OCI-LY3 (cell line): ENCODE data around the gene SOX5.

Experiments used
- H2AFZ ChIP-seq: fragments of 200-600, 300-600 bp; shearing (Covaris generic); 2 replicates; pipeline ENCODE4 v1.6.0; 2014; ENCODE audit warnings: antibody characterized with exemption, low read depth, low read length
- H3K27ac ChIP-seq: fragments of 200-600, 300-600 bp; sonication (generic); 2 replicates; pipeline ENCODE4 v1.5.1; 2014; ENCODE audit warnings: mild to moderate bottlenecking, low read length, moderate library complexity, mixed read lengths
- H3K27me3 ChIP-seq: fragments of 200-600, 300-600 bp; sonication (generic); 2 replicates; pipeline ENCODE4 v1.6.1; 2014; ENCODE audit warnings: low read depth, low read length, mixed read lengths
- H3K36me3 ChIP-seq: fragments of 200-600, 300-600 bp; sonication (generic); replicated peaks from 2 replicates; pipeline ENCODE3; 2014; ENCODE audit warnings: low read depth, low read length, mixed read lengths
- H3K4me1 ChIP-seq: fragments of 300-600, 200-600 bp; sonication (generic); 2 replicates; pipeline ENCODE4 v1.6.1; 2014; ENCODE audit warnings: low read length, mixed read lengths
- H3K4me2 ChIP-seq: fragments of 200-600, 300-600 bp; sonication (generic); 2 replicates; pipeline ENCODE4 v1.6.1; 2014; ENCODE audit warnings: low read length, mixed read lengths
- H3K4me3 ChIP-seq: fragments of 300-600, 200-600 bp; sonication (generic); 2 replicates; pipeline ENCODE4 v1.5.1; 2014; ENCODE audit warnings: antibody characterized with exemption, mild to moderate bottlenecking, low read length, moderate library complexity
- H3K79me2 ChIP-seq: fragments of 300-600, 200-600 bp; shearing (Covaris generic); 2 replicates; pipeline ENCODE4 v1.6.1; 2014; ENCODE audit warnings: mild to moderate bottlenecking, low read length, mixed read lengths
- H3K9ac ChIP-seq: fragments of 300-600, 200-600 bp; shearing (Covaris generic); 2 replicates; pipeline ENCODE4 v1.6.0; 2014; ENCODE audit warnings: mild to moderate bottlenecking, low read length, moderate library complexity
- H3K9me3 ChIP-seq: fragments of 200-600, 300-600 bp; shearing (Covaris generic); 2 replicates; pipeline ENCODE4 v1.6.1; 2014; ENCODE audit warnings: low read length, mixed read lengths; ENCODE audit not compliant: insufficient read depth
- H4K20me1 ChIP-seq: fragments of 200-600, 300-600 bp; sonication (generic); 2 replicates; pipeline ENCODE4 v1.6.1; 2016; ENCODE audit warnings: low read length, mixed read lengths; ENCODE audit not compliant: insufficient read depth
- EZH2phosphoT487 ChIP-seq: fragments of 200-600 bp; shearing (Covaris generic); IDR thresholded peaks from 2 replicates; pipeline ENCODE4 v1.6.1; 2018; ENCODE audit warnings: antibody characterized with exemption, mixed run types, low read depth
- TF ChIP-seq, protein P1 (sequence below): fragments of 200-600, 300-600 bp; sonication (generic); IDR thresholded peaks from 2 replicates; pipeline ENCODE4 v1.5.1; 2014; ENCODE audit warnings: antibody characterized with exemption, low read length, low read depth

The SOX5 gene

DNA sequence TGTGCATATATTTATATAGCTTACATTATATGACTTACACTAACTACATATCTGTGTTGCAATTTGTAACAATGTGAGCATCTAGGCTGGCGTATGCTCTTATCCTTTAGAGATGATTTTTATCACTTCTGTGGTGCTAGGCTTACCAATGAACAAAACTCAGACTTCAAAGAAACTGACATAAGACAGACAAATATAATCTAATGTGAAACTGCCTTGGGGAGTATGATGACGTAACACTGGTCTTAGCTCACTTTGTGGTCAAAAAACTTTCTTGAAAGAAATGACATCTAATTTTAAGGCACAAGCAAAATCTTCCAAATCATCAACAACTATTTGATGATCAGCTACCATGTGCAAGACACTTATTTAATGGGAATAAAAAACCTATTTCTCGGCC is 50.0 kb downstream of the SOX5 start:
- TF ChIP-seq EZH2phosphoT487 = no peak
- TF ChIP-seq, protein P1, sequence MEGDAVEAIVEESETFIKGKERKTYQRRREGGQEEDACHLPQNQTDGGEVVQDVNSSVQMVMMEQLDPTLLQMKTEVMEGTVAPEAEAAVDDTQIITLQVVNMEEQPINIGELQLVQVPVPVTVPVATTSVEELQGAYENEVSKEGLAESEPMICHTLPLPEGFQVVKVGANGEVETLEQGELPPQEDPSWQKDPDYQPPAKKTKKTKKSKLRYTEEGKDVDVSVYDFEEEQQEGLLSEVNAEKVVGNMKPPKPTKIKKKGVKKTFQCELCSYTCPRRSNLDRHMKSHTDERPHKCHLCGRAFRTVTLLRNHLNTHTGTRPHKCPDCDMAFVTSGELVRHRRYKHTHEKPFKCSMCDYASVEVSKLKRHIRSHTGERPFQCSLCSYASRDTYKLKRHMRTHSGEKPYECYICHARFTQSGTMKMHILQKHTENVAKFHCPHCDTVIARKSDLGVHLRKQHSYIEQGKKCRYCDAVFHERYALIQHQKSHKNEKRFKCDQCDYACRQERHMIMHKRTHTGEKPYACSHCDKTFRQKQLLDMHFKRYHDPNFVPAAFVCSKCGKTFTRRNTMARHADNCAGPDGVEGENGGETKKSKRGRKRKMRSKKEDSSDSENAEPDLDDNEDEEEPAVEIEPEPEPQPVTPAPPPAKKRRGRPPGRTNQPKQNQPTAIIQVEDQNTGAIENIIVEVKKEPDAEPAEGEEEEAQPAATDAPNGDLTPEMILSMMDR = no peak
- Histone ChIP-seq H4K20me1 (peaks cover 21% of the 10 kb centered on the region), H3K4me3 (no peak overlapping the region), H3K9me3 (no peaks in the 10 kb centered on the region), H3K79me2 (no peaks in the 10 kb centered on the region), H3K4me1 (peaks cover 6% of the 10 kb centered on the region), H3K9ac (no peak overlapping the region), H2AFZ (no peak overlapping the region), H3K4me2 (no peak overlapping the region), H3K27me3 (no peaks in the 10 kb centered on the region), H3K36me3 (peaks cover 14% of the 10 kb centered on the region), H3K27ac (no peak overlapping the region)

DNA sequence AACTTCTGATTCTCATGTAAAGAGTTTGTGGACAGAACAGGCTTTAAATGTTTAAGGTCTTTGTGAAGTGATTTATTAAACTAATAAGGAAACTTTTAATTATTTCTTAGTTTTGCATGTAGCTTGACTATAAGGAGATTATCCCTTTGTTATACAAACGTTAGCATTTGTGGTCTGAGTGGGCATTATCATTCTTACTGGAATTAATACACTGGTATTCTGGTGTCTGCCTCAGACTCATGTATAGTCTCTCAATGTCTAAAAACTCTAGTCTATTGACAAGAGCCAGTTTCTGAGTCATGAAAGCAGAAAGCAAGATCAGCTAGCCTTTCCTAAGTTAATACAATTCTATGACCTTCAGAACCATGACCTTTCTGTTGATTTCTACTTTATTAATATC is 51.3 kb downstream of the SOX5 start:
- Histone ChIP-seq H3K27me3 (no peaks in the 10 kb centered on the region), H3K9ac (no peak overlapping the region), H3K36me3 (peaks cover 24% of the 10 kb centered on the region), H3K4me1 (peaks cover 6% of the 10 kb centered on the region), H4K20me1 (peaks cover 24% of the 10 kb centered on the region), H3K9me3 (no peaks in the 10 kb centered on the region), H3K4me3 (no peak overlapping the region), H2AFZ (no peak overlapping the region), H3K4me2 (no peak overlapping the region), H3K79me2 (no peaks in the 10 kb centered on the region), H3K27ac (no peak overlapping the region)
- no peak for TF ChIP-seq EZH2phosphoT487
- TF ChIP-seq, protein P1 = no peak

DNA sequence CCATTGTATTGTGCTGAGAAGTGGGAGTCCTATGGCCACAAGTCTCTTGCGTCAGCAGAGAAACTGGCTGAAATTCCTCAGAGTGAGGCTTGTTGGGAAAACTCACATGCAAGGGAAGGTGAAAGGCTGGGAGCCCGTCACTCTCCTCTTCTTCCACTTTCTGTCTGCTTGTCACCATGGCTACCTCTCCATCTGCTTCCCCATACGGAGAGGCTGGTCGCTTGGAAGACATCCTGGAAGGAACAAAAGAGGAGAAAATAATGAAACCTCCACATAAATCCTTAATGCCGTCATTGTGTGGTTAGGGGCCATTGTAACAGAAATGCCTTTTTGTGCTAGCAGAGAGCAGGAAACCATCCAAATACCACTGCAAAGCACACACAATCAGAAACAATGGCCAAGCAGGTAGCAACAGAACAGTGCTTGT is 53.7 kb downstream of the SOX5 start:
- Histone ChIP-seq H2AFZ (no peak overlapping the region), H3K27me3 (no peaks in the 10 kb centered on the region), H3K9me3 (no peaks in the 10 kb centered on the region), H3K9ac (no peak overlapping the region), H3K4me1 (peaks cover 11% of the 10 kb centered on the region), H3K79me2 (peaks cover 1% of the 10 kb centered on the region), H3K36me3 (peaks cover 30% of the 10 kb centered on the region), H4K20me1 (peaks cover 33% of the 10 kb centered on the region), H3K27ac (no peak overlapping the region), H3K4me2 (no peak overlapping the region), H3K4me3 (no peak overlapping the region)
- TF ChIP-seq, protein P1 = no peak
- TF ChIP-seq EZH2phosphoT487 = no peak

DNA sequence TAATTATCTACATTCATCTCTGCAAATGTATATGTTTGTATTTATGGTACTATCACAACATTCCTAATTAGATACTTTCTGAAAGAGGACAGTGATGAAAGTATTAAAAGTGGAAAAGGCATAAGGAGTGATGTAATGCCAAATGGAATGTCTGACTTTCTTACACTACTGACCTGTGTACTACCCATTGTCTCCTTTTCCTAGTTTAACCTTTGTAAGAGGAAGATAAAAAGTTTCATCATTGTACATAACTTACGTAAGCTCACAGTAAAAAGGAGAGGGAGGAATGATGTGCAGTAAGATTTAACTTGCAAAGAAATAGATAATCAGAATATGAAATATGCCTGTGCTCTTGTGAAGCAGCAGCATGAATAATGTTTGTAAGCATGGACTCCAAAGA is 55.9 kb downstream of the SOX5 start:
- H3K4me1 ChIP-seq = peaks cover 16% of the 10 kb centered on the region

More for the DNA sequence above, 55.9 kb downstream of the SOX5 start:
- Histone ChIP-seq H4K20me1 (peaks cover 50% of the 10 kb centered on the region), H3K9ac (no peak overlapping the region), H3K4me3 (no peak overlapping the region), H3K79me2 (peaks cover 11% of the 10 kb centered on the region), H3K4me2 (no peak overlapping the region), H2AFZ (no peak overlapping the region), H3K27me3 (no peaks in the 10 kb centered on the region), H3K27ac (no peak overlapping the region), H3K36me3 (peaks cover 35% of the 10 kb centered on the region), H3K9me3 (no peaks in the 10 kb centered on the region)
- no peak for TF ChIP-seq EZH2phosphoT487
- TF ChIP-seq, protein P1 = no peak
